ENCODE results near the gene ARHGEF3.

ARHGEF3 gene

DNA sequence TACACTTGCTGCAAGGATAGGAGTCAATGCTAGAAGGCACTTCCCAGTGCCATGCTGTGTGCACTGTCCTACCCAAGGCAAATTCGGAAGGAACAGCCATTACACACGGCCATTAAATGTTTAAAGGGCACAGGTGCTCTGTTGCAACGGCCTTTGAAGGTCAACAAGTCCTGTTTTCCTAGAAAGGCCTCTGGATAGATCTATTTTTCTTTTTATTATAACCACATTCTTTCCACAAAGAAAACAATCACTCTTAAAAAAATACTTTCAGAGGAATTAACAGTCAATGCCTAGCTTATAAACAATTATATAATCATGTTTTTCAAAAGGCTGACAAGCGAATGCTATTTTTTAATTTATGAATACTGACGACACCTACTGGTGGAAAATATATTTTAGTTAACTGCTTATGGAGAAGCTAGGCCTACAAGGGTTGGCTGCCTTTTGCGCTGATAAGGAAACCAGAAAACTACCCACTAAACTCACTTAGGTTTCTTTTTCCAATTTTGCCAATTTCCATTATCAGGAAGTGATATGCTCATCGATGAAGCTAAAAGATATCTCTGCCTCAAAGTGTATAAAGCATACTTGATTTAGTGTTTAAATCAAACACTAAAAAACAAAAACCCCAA is 2.4 kb downstream of the ARHGEF3 start:
- in situ Hi-C loops (cut with MboI; ENCODE audit: low sequenced_read_pairs), result loop anchor here (25.0 kb wide), 1 partner anchor 112 kb away; the partner anchor contains the start of gene TASOR

DNA sequence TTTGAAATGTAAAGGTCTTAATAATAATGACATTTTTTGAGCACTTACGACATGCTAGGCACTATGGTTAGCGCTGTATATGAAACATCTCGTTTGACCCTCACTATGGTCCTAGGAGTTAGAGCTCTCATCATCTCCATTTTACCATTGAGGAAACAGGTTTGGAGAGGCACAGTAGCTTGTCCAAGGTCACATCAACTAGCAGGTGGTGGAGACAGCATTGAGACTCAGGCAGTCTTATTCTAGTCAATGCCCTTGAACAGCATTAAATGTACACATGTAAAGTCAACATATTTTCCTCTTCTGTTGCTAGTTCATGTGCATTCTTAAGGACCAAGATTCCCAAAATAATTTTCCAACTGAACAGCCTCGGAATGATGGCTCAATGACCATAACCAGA is 4.8 kb downstream of the ARHGEF3 start:
- in situ Hi-C loops (cut with MboI; ENCODE audit: low sequenced_read_pairs), result loop anchor here (25.0 kb wide), 1 partner anchor 110 kb away; the partner anchor contains the start of gene TASOR

- in situ Hi-C loops (cut with MboI; ENCODE audit: low sequenced_read_pairs), result loop anchor here (25.0 kb wide), 1 partner anchor 109 kb away; the partner anchor contains the start of gene TASOR
Measured at GRCh38 chr3:56796202-56796601, 5.5 kb downstream of the ARHGEF3 start.

- in situ Hi-C loops (cut with MboI; ENCODE audit: low sequenced_read_pairs), result loop anchor here (25.0 kb wide), 1 partner anchor 109 kb away; the partner anchor contains the start of gene TASOR
Measured at GRCh38 chr3:56795829-56796185, 5.9 kb downstream of the ARHGEF3 start.

GRCh38 chr3:56795097-56795828 is 6.5 kb downstream of the ARHGEF3 start:
- in situ Hi-C loops (cut with MboI; ENCODE audit: low sequenced_read_pairs), result loop anchor here (25.0 kb wide), 1 partner anchor 108 kb away; the partner anchor contains the start of gene TASOR

- in situ Hi-C loops (cut with MboI; ENCODE audit: low sequenced_read_pairs), result loop anchor here (25.0 kb wide), 1 partner anchor 105 kb away; the partner anchor contains the start of gene TASOR
Measured at GRCh38 chr3:56792193-56792592, 9.6 kb downstream of the ARHGEF3 start.

- in situ Hi-C loops (cut with MboI; ENCODE audit: low sequenced_read_pairs), result loop anchor here (25.0 kb wide), 1 partner anchor 103 kb away; the partner anchor contains the start of gene TASOR
Measured at GRCh38 chr3:56790016-56790821, 11.5 kb downstream of the ARHGEF3 start.

DNA sequence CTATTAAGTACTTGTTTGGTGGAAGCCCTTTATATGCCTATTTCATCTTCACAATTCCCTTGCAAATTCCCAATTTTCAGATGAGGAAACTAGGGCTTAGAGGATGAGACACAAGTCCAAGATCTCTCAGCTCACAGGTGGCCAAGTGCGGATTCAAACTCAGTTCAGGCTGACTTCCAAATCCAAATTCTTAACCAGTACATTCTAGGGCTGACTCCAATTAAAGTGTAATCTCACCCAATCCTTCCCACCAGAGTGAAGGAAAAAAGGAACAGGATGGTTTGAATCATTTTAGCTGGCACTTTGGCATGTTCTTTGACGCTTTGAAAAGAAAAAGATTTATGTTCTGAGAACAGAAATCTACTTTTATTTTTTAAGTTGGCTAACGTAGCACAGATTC is 12.7 kb downstream of the ARHGEF3 start:
- in situ Hi-C loops (cut with MboI; ENCODE audit: low sequenced_read_pairs), result loop anchor here (25.0 kb wide), 1 partner anchor 102 kb away; the partner anchor contains the start of gene TASOR

DNA sequence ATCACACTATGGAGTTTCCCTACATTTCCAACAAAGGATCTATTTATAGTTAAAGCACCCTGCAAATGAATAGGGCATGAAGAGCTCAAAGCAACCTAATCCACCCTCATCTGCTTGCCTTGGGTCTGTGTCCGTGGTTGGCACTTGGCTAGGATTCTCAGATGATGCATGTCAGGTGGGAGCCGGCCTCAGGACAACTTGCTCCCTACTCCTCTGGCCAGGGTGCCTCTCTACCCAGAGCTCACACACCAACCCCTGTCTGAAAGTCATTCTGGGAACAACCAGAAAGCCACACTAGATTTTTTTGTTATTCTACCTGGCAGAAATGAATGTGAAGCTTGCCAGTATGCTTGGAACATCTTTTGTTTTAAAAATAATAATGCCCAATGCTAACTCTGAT is 13.2 kb downstream of the ARHGEF3 start:
- in situ Hi-C loops (cut with MboI; ENCODE audit: low sequenced_read_pairs), result loop anchor here (25.0 kb wide), 1 partner anchor 101 kb away; the partner anchor contains the start of gene TASOR

GRCh38 chr3:56787784-56788256 is 13.9 kb downstream of the ARHGEF3 start:
- in situ Hi-C loops (cut with MboI; ENCODE audit: low sequenced_read_pairs), result loop anchor here (25.0 kb wide), 1 partner anchor 101 kb away; the partner anchor contains the start of gene TASOR

GRCh38 chr3:56787258-56787775 is 14.4 kb downstream of the ARHGEF3 start:
- in situ Hi-C loops (cut with MboI; ENCODE audit: low sequenced_read_pairs), result loop anchor here (25.0 kb wide), 1 partner anchor 100 kb away; the partner anchor contains the start of gene TASOR

DNA sequence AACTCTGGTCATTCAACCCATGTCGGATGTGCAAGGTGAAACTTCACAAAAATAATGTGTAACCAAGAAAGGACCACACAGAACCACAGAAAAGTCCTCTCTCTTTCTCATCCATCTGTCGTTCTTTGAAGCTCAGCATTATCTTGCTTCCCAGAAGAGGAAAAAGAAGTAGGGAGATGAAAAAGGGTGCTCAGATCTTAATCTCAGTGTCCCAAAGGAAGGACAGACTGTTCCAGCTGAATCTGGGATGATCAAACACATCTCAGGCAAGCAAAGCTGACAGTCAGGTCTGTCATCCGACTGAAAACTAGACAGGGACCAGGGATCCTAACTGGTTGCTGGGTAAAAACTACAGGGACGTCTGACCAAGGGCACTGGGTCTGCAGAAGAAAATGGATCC is 16.2 kb downstream of the ARHGEF3 start:
- in situ Hi-C loops (cut with MboI; ENCODE audit: low sequenced_read_pairs), result loop anchor here (25.0 kb wide), 1 partner anchor 98 kb away; the partner anchor contains the start of gene TASOR

DNA sequence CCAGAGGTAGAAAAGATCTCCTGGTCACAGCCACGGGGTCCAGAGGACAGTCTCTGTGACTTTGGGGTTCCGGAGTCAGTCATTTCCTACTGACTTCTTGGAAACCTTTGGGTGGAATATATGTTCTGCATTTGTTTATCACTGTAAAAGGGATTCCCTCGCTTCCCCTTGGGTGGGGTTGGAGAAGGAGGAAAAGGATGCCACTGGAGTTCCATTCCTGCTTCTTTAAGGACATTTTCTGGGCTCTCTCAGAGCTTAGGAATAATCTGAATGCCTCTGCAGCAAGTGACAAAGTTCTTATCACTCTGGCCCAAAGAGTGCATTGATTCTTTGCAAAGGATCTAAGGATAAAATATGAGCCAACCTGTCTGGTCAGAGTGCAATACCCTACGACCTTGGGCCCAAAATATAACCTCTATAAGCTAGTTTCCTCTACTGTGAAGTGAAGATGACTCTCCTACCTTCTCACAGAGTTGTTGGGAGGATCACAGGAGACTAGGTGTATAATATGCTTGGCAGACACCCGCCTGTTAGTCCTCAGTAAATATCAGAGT is 17.2 kb downstream of the ARHGEF3 start:
- in situ Hi-C loops (cut with MboI; ENCODE audit: low sequenced_read_pairs), result loop anchor here (25.0 kb wide), 1 partner anchor 97 kb away; the partner anchor contains the start of gene TASOR

- in situ Hi-C loops (cut with MboI; ENCODE audit: low sequenced_read_pairs), result loop anchor here (25.0 kb wide), 1 partner anchor 97 kb away; the partner anchor contains the start of gene TASOR
Measured at GRCh38 chr3:56783644-56784447, 17.9 kb downstream of the ARHGEF3 start.

GRCh38 chr3:56782906-56783305 is 18.8 kb downstream of the ARHGEF3 start:
- in situ Hi-C loops (cut with MboI; ENCODE audit: low sequenced_read_pairs), result loop anchor here (25.0 kb wide), 1 partner anchor 96 kb away; the partner anchor contains the start of gene TASOR

DNA sequence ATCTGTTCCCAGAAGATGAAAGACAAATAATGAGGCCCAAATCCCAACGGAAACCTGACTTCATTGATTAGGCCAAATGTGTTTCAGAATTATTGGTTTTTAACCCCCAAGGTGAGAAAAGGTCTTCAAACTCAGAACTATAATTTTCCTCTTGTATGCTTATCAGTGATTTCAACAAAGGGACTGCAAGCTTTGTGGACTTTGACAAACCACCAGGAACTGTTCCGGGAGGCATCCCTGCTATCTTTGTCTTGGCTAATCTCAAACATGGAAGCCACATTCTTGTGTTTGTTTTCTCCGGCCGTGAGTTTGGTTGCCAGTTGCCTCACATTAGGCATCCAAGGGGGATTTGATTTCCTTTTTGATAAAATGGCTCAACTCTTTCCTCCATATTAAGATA is 19.5 kb downstream of the ARHGEF3 start:
- in situ Hi-C loops (cut with MboI; ENCODE audit: low sequenced_read_pairs), result loop anchor here (25.0 kb wide), 1 partner anchor 95 kb away; the partner anchor contains the start of gene TASOR

DNA sequence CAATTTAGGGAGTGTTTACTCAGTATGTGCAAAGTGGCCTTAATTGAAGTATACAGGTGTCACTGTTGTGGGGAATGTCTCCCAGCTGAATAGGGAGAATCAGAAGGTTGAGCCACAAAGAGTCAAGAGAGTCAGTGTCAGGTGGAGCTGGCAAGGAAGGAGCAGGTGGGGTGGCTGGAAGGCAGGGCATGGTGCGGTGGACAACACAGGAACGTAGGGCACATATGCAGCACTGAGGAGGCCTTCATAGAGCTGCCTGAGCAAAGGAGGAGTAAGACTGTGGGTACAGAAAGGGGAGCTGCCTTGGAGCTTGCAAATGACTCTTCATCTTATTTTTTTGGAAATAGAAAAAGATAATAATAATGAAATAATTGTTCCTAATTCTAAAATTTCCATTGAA is 20.0 kb downstream of the ARHGEF3 start:
- in situ Hi-C loops (cut with MboI; ENCODE audit: low sequenced_read_pairs), result loop anchor here (25.0 kb wide), 1 partner anchor 94 kb away; the partner anchor contains the start of gene TASOR

DNA sequence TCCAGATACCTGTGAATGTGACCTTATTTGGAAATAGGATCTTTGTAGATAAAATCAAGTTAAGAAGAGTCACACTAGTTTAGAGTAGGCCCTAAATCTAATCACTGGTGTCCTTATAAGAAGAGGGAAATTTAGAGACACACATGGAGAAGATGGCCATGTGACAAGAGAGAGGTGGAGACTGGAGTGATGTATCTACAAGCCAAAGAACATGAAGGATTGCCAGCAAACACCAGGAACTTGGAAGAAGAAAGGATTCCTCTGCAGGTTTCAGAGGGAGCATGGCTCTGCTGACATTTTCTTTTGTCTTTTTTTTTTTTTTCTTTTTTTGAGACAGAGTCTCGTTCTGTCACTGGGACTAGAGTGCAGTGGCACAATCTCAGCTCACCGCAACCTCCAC is 20.8 kb downstream of the ARHGEF3 start:
- in situ Hi-C loops (cut with MboI; ENCODE audit: low sequenced_read_pairs), result loop anchor here (25.0 kb wide), 1 partner anchor 94 kb away; the partner anchor contains the start of gene TASOR

GRCh38 chr3:56778893-56779292 is 22.9 kb downstream of the ARHGEF3 start:
- in situ Hi-C loops (cut with MboI; ENCODE audit: low sequenced_read_pairs), result loop anchor here (25.0 kb wide), 1 partner anchor 92 kb away; the partner anchor contains the start of gene TASOR

Data from HL-60/S4 treated with phorbol 12-myristate 13-acetate at 8.2 ng/mL for 4 days and 3 days (cell line).